GM12875 (cell line): ENCODE data around the gene PRR23A.

Source experiments
- H3K4me3 ChIP-seq: one replicate; pipeline ENCODE4 v1.5.1; 2011; ENCODE audit warnings: low read depth, low read length, control low read depth
- CTCF ChIP-seq: IDR thresholded peaks from 2 replicates; pipeline ENCODE4 v1.5.1; 2011; ENCODE audit warnings: low read depth, mild to moderate bottlenecking, control low read depth, inconsistent platforms, low read length, moderate library complexity, borderline replicate concordance; ENCODE audit not compliant: insufficient read depth

Gene PRR23A

GRCh38 chr3:138995706-138996105 lies 10.4 kb downstream of the PRR23A start:
- H3K4me3 ChIP-seq, result no peak overlapping the region
- no peak for TF ChIP-seq CTCF

GRCh38 chr3:138987181-138987580 lies 18.9 kb downstream of the PRR23A start:
- TF ChIP-seq CTCF, result no peak
- no peak overlapping the region for H3K4me3 ChIP-seq

GRCh38 chr3:138985932-138986331 lies 20.1 kb downstream of the PRR23A start:
- TF ChIP-seq CTCF, result no peak
- H3K4me3 ChIP-seq, result no peak overlapping the region

- H3K4me3 ChIP-seq, result no peak overlapping the region
- TF ChIP-seq CTCF, result no peak
These were observed 21.3 kb downstream of the PRR23A start for GRCh38 chr3:138984816-138985215.

- H3K4me3 ChIP-seq, result no peak overlapping the region
- no peak for TF ChIP-seq CTCF
These were observed 30.0 kb downstream of the PRR23A start for GRCh38 chr3:138976047-138976446.

- no peak for TF ChIP-seq CTCF
- H3K4me3 ChIP-seq, result no peak overlapping the region
These were observed 30.7 kb downstream of the PRR23A start for GRCh38 chr3:138975351-138975750.

- H3K4me3 ChIP-seq, result no peak overlapping the region
- no peak for TF ChIP-seq CTCF
These were observed 31.6 kb downstream of the PRR23A start for GRCh38 chr3:138974462-138974861.
